Measurements from ENCODE around the gene CDK14. TPM values are rescaled to one million over a fixed set of nuclear protein-coding genes. Genes with fewer than 3 reads are reported as not detected.

CDK14 gene
- total RNA-seq, 1 experiment from 2014 or later: 4.6 TPM

GRCh38 chr7:91089382-91089963 is 493.4 kb downstream of the CDK14 start:
- peak; percentile 42 for DNase-seq (ENCODE audit: low read depth)
- in situ Hi-C loops (cut with HindIII; ENCODE audit: low pct_unique_long_range_greater_than_20kb, low sequenced_read_pairs): no loop called here

- in situ Hi-C loops (cut with HindIII; ENCODE audit: low pct_unique_long_range_greater_than_20kb, low sequenced_read_pairs): no loop called here
- DNase-seq (ENCODE audit: low read depth): no peak
Measured at GRCh38 chr7:91090684-91091083, 494.6 kb downstream of the CDK14 start.

GRCh38 chr7:91091631-91092030 is 495.5 kb downstream of the CDK14 start:
- in situ Hi-C loops (cut with HindIII; ENCODE audit: low pct_unique_long_range_greater_than_20kb, low sequenced_read_pairs): no loop called here
- DNase-seq (ENCODE audit: low read depth): no peak

GRCh38 chr7:91093181-91093580 is 497.1 kb downstream of the CDK14 start:
- in situ Hi-C loops (cut with HindIII; ENCODE audit: low pct_unique_long_range_greater_than_20kb, low sequenced_read_pairs): no loop called here
- no peak for DNase-seq (ENCODE audit: low read depth)

GRCh38 chr7:91098566-91098965 is 502.4 kb downstream of the CDK14 start:
- in situ Hi-C loops (cut with HindIII; ENCODE audit: low pct_unique_long_range_greater_than_20kb, low sequenced_read_pairs): no loop called here
- no peak for DNase-seq (ENCODE audit: low read depth)

- DNase-seq (ENCODE audit: low read depth): no peak
- in situ Hi-C loops (cut with HindIII; ENCODE audit: low pct_unique_long_range_greater_than_20kb, low sequenced_read_pairs): no loop called here
Measured at GRCh38 chr7:91103363-91103762, 507.2 kb downstream of the CDK14 start.

GRCh38 chr7:91107460-91107859 is 511.3 kb downstream of the CDK14 start:
- DNase-seq (ENCODE audit: low read depth): no peak

GRCh38 chr7:91109200-91109599 is 513.1 kb downstream of the CDK14 start:
- in situ Hi-C loops (cut with HindIII; ENCODE audit: low pct_unique_long_range_greater_than_20kb, low sequenced_read_pairs): no loop called here
- no peak for DNase-seq (ENCODE audit: low read depth)

More at GRCh38 chr7:91107460-91107859, 511.3 kb downstream of the CDK14 start:
- in situ Hi-C loops (cut with HindIII; ENCODE audit: low pct_unique_long_range_greater_than_20kb, low sequenced_read_pairs): no loop called here

GRCh38 chr7:91112902-91113341 is 516.8 kb downstream of the CDK14 start:
- in situ Hi-C loops (cut with HindIII; ENCODE audit: low pct_unique_long_range_greater_than_20kb, low sequenced_read_pairs): no loop called here
- DNase-seq (ENCODE audit: low read depth): no peak

GRCh38 chr7:91114232-91114631 is 518.1 kb downstream of the CDK14 start:
- in situ Hi-C loops (cut with HindIII; ENCODE audit: low pct_unique_long_range_greater_than_20kb, low sequenced_read_pairs): no loop called here
- DNase-seq (ENCODE audit: low read depth): no peak

- no peak for DNase-seq (ENCODE audit: low read depth)
- in situ Hi-C loops (cut with HindIII; ENCODE audit: low pct_unique_long_range_greater_than_20kb, low sequenced_read_pairs): no loop called here
Measured at GRCh38 chr7:91126762-91127161, 530.6 kb downstream of the CDK14 start.

- no peak for DNase-seq (ENCODE audit: low read depth)
- in situ Hi-C loops (cut with HindIII; ENCODE audit: low pct_unique_long_range_greater_than_20kb, low sequenced_read_pairs): no loop called here
Measured at GRCh38 chr7:91127325-91127724, 531.2 kb downstream of the CDK14 start.

GRCh38 chr7:91127959-91128358 is 531.8 kb downstream of the CDK14 start:
- in situ Hi-C loops (cut with HindIII; ENCODE audit: low pct_unique_long_range_greater_than_20kb, low sequenced_read_pairs): no loop called here
- no peak for DNase-seq (ENCODE audit: low read depth)

GRCh38 chr7:91128683-91129348 is 532.7 kb downstream of the CDK14 start:
- in situ Hi-C loops (cut with HindIII; ENCODE audit: low pct_unique_long_range_greater_than_20kb, low sequenced_read_pairs): no loop called here
- DNase-seq (ENCODE audit: low read depth): no peak

- no peak for DNase-seq (ENCODE audit: low read depth)
- in situ Hi-C loops (cut with HindIII; ENCODE audit: low pct_unique_long_range_greater_than_20kb, low sequenced_read_pairs): no loop called here
Measured at GRCh38 chr7:91135300-91135699, 539.2 kb downstream of the CDK14 start.

- no peak for DNase-seq (ENCODE audit: low read depth)
- in situ Hi-C loops (cut with HindIII; ENCODE audit: low pct_unique_long_range_greater_than_20kb, low sequenced_read_pairs): no loop called here
Measured at GRCh38 chr7:91135703-91136430, 539.7 kb downstream of the CDK14 start.

GRCh38 chr7:91137153-91137787 is 541.1 kb downstream of the CDK14 start:
- DNase-seq (ENCODE audit: low read depth): no peak
- in situ Hi-C loops (cut with HindIII; ENCODE audit: low pct_unique_long_range_greater_than_20kb, low sequenced_read_pairs): no loop called here

- DNase-seq (ENCODE audit: low read depth): no peak
- in situ Hi-C loops (cut with HindIII; ENCODE audit: low pct_unique_long_range_greater_than_20kb, low sequenced_read_pairs): no loop called here
Measured at GRCh38 chr7:91137788-91138368, 541.8 kb downstream of the CDK14 start.

- DNase-seq (ENCODE audit: low read depth): no peak
- in situ Hi-C loops (cut with HindIII; ENCODE audit: low pct_unique_long_range_greater_than_20kb, low sequenced_read_pairs): no loop called here
Measured at GRCh38 chr7:91140286-91140685, 544.2 kb downstream of the CDK14 start.
